Kidney glomerular epithelial cell (primary cell): ENCODE measurements around the gene HOXA3.

Experiments used
- DNase-seq: peaks from one replicate; lab custom pipeline; 2025; lab: John Stamatoyannopoulos, UW

The HOXA3 gene

GRCh38 chr7:27154901-27155815 is 2.8 kb upstream of the HOXA3 start:
- no peak for DNase-seq

DNA sequence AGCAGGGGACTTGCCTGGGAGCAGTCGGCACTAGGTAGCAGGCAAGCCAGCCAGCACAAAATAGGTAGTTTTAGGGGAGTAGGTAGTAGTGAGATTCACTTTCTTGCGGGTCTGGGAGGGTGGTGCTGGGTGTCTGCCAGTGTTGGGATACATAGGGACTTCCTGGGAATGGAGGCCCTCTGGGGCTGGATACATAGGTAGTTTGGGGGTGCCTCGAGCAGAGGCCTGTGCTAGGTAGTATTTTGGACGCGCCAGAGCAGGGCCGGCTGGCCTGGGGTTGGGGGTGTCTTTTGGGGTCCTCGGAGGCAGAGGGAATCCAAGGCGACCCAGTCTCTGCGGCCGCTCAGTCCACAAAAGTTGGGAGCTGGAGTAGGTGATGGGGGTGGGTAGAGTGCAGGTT is 2.0 kb upstream of the HOXA3 start:
- no peak for DNase-seq

DNA sequence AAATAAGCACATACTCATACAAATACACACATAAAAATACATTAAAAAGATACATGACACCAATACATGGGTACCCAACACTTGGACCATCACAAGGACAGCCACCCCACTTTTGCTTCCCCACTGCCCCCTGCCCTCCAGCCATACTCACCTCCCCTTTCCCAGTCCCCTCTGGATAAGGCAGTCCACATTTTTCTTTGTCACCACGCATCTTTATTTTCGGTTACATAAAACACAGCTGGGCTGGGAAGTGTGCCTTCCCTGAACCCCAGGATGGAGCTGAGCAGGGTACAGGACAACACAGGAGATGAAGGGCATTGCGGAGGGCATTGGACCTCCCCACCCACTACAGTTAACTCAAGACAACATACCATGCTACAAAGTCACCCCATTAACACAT is 1.1 kb upstream of the HOXA3 start:
- DNase-seq: no peak

DNA sequence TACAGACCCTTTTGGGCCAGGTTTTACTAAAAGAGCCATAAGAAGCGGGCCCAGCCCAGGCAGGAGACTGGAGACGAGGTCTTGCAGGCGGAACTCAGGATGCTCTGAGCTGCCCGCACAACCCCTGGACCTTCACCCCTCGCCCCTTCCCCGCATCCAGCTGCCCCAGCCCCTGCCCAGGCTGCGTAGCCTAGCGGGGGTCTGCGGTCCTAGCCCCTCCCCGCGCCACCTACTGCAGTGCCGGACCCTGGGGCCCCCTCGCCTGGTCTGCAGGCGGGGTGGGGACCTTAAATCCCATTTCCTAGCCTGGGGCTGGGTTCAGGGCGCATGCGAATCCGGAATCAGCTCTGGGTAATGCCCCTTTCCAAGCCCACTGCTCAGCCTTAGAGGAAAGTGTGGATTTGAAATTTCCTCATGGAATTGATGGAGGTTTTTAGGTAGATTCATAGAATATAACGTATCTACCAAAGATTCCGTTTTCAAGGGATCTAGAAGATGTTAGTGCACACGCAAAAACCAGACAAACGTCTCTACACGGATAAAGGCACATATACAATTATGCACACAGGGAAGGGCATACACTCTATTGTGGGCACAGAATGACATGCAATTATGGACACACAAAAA is 546 bp upstream of the HOXA3 start:
- DNase-seq: no peak

DNA sequence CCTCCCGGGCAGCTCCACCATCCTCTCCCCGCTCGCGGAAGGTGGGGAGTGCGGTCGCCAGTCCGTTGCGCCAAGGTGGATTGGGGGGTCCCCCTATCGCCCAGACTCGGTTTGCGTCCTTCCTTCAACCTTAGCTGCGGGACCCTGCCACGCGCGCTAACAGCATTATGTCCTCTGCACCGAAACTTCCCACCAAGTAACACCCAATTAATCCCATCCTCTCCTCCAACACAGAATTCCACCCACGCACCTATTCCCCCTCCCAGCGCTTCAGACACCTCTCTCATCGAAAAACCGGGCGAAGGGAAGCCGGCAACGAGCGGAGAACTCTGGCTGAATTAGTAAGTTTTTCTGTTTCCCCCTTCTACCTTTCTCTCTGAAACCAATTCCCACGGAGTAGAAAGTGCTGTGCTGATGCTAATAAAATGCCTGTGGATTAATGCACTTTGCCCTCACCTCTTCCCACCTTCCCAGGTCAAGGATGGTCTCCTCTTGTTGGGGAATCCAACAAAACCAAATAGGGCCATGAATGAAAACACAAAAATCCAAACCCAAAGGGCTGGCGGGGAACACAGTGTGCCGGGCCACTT is 947 bp downstream of the HOXA3 start:
- no peak for DNase-seq

- no peak for DNase-seq
Observed at GRCh38 chr7:27150568-27151340, 1.6 kb downstream of the HOXA3 start.

DNA sequence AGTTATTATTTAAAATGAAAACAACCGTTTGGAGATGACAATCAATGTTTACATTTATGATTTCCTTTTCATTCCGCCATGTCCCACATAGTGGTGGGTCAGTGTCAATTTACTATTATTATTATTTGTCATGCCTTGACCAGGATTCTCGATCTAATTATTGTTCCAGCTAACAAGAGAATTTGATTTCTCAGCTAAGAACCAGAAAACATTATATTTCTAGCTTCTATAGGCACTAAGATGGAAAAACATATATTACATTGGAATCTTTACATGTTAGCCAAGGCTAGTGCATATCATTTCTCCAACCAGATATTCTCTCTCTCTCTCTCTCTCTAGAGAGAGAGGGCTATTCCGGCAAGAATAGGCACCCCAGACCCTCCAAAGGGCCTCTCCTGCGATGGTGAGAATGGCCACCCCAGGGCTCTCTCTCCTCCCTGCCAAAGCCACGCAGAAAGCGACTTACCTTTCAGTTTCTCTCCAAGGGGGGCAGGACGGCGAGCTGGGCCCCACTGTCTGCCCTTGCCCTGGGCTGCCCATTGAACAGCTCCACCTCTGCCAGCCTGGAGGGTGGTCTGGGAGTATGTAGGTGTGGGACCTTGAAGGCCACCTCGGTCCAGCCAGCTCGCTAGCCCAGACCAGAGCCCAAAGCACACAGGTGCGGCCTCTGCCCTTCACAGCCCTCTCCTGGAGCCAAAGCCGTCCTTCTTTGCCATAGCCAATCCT is 2.4 kb downstream of the HOXA3 start:
- no peak for DNase-seq

DNA sequence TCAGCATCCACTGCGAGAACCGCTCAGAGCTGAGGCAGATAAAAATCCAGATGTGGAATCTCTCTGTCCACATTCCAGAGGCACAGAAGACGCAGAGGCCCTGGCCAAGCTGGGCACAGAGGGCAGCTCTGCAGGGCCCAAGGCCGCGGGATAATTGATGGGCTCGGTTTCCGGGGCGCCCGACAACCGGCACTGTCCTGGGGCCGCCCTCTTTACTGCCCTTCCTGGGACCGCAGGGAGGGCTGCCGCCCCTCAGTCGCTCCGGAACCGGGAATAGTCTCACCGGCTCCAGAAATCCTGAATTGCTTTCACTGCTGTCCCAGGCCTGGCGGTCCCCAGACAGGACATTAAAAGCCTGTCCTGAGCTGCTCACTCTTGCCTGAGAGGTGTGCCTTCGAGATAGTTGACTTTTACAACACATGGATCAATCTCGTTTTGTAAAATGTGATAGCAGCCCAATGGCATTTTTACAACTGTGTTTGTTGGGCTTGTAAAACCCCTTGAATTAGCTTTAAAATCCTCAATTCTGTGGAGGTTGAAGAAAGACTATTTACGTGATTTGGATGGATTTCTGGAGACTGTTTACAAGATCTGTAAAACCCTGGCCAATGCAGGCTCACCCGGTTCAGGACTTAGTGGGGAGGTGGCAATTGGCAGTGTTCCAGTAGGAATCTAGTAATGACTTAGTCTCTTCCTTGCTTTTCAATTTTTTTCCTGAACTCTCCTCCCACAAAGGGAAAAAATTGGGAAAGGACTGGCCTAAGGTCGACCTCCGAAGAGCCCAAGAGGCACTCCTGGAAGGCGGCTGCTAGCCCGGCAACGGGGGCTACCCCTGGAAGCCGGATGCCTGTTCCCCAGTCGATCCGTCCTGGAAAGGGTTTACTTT is 3.4 kb downstream of the HOXA3 start:
- DNase-seq: no peak

GRCh38 chr7:27148031-27148755 is 4.2 kb downstream of the HOXA3 start:
- no peak for DNase-seq

- no peak for DNase-seq
Observed at GRCh38 chr7:27147199-27148030, 5.0 kb downstream of the HOXA3 start, which contains the start of gene HOXA6. Gene HOXA6 (minus strand): TSS chr7:27147774. CDS start chr7:27147749, 25 bp downstream.

DNA sequence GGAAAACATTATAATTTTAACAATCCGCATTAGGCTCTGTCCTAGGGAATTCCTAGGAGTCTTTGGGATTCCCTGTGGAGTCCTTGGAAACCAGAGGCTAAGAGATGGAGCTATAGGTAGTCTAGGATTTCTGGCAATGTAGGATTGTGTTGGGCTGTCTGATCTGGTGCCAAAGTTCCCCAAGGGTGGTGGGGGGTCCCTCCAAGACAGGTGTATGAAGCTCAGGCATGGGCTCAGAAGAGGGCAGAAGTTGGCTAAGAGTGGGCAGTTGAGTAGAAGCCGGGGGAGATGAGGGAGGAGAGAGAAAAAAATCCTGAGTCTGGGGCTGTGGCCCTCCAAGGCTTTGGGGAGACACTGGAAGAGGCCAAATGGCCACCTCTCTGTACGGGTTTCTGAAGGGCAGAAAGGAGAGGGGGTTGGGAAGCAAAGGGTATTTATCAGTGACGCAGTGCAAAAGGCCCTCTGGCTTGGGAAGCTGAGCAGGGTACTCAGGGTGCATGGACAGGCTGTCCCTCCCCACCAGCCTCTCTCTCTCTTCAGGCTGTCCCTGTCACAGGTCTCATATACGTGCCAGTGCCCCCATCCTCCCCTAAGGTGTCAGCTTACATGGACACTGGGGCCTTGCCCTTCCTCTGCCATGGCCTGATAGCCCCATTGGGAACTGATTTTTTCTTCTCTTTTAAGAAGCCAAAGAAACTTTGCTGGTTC is 5.7 kb downstream of the HOXA3 start:
- no peak for DNase-seq

- DNase-seq: no peak
Observed at GRCh38 chr7:27145914-27146412, 6.4 kb downstream of the HOXA3 start.

DNA sequence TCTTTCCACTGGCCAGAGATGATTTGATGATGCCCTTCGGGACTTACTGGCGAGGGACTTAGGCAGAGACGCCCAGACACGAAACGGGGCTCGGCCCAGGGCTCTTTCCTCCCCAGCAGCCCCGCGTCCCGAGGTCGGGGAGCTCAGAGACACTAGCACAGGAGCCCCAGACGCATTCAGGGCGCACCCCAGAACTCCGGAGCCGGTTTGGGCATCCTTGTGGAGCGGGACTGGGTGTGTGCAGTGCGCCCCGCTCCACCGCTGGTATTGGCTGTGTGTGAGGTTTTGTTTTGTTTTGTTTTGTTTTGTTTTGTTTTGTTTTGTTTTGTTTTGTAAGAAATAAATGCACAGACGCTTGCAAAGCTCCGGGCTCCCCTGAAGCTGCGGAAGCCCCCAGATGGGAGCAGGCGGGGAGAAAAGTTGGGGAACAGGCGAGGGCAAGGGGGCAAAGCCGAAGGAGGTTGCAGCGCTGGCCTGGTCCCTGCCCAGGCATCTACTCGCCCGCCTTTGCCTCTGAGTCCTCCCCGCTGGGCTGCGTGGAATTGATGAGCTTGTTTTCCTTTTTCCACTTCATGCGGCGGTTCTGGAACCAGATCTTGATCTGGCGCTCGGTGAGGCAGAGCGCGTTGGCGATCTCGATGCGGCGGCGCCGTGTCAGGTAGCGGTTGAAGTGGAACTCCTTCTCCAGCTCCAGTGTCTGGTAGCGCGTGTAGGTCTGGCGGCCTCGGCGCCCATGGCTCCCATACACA is 7.0 kb downstream of the HOXA3 start:
- DNase-seq: no peak

GRCh38 chr7:27144781-27145164 is 7.6 kb downstream of the HOXA3 start:
- no peak for DNase-seq

DNA sequence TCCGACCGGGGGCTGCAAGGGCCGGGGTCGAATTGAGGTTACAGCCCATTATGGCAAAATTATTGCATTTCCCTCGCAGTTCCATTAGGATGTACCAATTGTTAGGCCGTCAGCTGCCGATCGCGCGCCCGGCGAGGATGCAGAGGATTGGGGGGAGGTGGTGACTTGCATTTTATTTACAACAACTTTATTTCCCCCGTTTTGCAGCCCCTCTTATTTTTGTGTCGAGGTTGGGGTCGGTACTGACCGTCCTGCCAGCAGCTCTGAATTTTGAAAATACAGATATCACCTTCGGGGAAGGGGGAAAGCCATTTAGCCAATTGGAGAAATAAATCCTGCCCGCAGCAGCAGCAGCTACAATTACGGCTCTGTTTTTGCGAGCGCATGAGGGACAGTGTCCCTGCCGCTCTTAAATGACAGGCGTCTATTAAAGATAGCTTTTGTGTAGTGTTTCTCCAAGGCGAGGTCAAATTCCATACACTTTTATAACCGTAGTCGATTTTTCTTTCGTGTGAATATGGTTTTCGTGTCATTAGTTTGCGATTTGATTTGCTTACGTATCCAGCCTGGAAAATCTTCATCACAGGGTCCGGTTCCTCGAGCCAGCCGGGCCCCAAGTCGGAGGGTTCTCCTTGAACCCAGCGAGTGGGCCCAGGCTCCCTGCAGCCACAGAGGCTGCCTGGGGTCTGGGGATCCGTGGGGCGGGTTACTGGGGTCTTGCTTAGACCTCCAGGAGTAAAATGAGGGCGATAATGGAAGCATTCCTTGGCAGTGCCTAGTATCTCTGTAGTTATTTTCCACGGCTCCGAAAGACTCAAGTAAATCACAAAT is 8.2 kb downstream of the HOXA3 start:
- DNase-seq: no peak
